ENCODE results near the gene PNKD.

DNA sequence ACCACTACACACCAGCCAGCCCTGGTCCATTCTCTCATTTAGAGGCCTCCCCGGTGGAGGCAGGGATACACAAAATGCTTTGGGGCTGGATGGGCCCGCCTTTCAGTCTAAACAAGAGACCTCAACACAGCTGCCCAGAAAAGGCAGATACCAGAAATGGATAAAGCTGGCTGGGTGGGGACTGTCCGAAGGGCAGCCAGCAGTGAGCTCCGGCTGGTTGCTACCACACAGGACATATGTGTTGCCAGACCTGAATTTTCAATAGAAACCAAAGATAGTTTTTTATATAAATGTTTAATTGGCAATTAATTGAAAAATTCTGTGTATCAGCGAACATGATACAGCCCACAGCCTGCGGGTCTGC, 8.1 kb upstream of the PNKD start:
- TF ChIP-seq POLR2A (IDR thresholded peaks at IDR 0.05; ENCODE audit: extremely low read depth, insufficient read length) = no peak
- TF ChIP-seq, protein P1, sequence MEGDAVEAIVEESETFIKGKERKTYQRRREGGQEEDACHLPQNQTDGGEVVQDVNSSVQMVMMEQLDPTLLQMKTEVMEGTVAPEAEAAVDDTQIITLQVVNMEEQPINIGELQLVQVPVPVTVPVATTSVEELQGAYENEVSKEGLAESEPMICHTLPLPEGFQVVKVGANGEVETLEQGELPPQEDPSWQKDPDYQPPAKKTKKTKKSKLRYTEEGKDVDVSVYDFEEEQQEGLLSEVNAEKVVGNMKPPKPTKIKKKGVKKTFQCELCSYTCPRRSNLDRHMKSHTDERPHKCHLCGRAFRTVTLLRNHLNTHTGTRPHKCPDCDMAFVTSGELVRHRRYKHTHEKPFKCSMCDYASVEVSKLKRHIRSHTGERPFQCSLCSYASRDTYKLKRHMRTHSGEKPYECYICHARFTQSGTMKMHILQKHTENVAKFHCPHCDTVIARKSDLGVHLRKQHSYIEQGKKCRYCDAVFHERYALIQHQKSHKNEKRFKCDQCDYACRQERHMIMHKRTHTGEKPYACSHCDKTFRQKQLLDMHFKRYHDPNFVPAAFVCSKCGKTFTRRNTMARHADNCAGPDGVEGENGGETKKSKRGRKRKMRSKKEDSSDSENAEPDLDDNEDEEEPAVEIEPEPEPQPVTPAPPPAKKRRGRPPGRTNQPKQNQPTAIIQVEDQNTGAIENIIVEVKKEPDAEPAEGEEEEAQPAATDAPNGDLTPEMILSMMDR (IDR thresholded peaks at IDR 0.05; ENCODE audit: low read depth, low read length) = no peak
- TF ChIP-seq, protein P2, sequence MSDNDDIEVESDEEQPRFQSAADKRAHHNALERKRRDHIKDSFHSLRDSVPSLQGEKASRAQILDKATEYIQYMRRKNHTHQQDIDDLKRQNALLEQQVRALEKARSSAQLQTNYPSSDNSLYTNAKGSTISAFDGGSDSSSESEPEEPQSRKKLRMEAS (IDR thresholded peaks at IDR 0.05; ENCODE audit: low read depth, low read length) = no peak

Measured in NB4 (cell line).